Fibroblast of peridontal ligament (primary cell): ENCODE results near the gene RBM19.

Source experiments
- DNase-seq: peaks from one replicate; pipeline ENCODE4 v3.0.0-alpha.2; 2010; ENCODE audit errors: extremely low read depth

RBM19 gene

GRCh38 chr12:113990250-113991223 lies 24.4 kb upstream of the RBM19 start:
- no peak for DNase-seq

DNA sequence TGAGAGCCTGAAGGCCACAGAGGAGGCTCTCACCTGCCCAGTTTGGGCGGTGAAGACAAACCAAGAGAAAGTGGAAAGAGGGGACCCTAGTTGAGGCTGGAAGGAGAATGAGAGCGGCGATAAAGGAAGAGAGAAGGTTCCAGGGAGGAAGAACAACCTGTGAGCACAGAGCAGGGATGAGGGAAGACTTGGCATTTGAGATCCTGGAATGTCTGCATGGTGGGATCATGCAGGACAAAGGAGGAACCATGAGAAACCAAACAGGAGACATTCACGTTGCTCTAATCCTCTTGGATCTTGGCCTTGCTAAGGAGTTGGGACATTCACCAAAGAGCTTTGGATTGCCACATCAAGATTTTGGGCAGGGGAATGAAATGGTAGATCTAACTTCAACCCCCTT lies 22.9 kb upstream of the RBM19 start:
- DNase-seq: no peak

DNA sequence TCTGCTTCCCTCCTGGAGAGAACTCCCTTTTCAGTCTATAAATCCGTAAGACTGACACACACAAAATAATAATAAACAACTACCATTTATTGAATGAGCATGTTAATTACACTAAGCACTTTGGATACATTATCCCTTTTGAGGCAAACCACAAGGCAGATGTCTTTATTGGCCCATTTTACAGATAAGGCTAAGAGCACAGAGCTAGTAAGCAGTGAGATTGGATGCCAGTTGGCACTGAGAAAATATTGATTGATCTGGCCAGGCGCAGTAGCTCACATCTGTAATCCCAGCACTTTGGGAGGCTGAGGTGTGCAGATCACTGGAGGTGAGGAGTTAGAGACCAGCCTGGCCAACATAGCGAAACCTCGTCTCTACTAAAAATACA lies 21.9 kb upstream of the RBM19 start:
- no peak for DNase-seq

GRCh38 chr12:113987261-113988063 lies 21.3 kb upstream of the RBM19 start:
- no peak for DNase-seq

DNA sequence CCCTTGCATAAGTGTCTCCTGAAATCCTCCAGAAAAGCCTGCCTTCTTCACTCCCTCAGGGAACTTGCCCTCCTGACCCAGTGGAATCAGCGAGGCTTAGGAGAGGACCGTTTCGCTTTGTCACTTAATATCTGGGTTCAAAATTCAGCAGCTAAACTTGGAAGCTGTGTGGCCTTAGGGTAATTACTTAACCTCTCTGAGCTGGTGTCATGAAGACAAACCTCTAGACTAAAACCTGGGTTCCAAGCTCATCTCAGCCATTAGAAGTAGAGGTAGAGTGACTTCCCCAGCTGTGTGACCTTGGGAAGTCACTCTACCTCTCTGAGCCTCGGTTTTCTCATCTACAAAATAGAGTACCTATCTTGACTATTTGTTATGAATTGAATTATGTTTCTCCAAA lies 18.3 kb upstream of the RBM19 start:
- DNase-seq: no peak

DNA sequence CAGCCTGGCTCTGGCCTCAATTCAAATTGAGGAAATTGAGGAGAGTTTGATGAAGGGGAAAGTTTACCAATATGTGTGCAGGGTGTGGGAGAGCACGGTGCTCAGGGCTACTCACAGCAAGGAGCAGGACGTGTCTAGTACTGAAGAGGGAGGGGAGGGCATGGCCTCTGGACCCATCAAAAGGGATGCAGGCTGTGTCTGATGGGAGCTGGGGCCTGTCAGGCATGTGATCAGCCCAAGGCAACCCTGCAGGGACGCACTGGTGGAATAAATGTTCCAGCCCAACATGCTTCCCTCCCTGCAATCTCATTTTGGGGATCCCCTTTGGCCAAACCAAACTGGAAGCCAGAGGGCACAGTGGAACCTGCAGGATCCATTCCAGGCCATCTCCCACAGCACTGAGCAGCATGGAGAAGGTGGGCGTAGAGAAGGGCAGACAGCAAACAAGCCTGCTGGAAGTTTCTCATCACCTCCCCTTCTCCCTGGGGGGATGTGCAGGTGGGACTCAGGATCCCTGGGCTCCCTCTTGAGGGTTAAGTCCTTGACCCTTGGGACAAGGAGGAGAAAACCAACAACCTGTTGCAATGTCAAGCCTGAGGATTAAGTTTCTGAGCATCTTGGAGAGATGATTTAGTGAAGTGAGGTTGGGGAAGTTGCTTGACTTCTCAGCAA lies 17.8 kb upstream of the RBM19 start:
- DNase-seq: no peak

- no peak for DNase-seq
These were observed 17.1 kb upstream of the RBM19 start for GRCh38 chr12:113983265-113983664.

DNA sequence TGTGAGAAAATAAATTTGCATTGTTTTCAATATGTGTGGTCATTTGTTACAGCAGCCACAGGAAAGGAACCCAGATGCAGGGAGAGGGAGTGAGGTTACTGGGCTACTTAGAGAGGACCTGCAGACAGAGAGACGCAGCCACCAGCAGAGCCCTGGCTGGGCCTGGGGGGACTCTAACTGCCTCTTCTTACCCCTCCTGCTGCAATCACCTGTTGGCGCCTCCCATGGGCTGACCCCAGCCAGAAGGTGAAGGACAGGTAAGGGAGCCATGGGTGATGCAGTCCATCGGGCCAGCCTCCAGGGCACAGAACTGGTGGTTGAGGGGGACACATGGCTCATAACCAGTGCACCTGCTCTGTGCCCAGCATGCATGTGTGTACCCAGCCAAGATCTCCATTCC lies 15.8 kb upstream of the RBM19 start:
- no peak for DNase-seq

GRCh38 chr12:113980537-113981337 lies 14.6 kb upstream of the RBM19 start:
- peak; percentile 81 for DNase-seq

DNA sequence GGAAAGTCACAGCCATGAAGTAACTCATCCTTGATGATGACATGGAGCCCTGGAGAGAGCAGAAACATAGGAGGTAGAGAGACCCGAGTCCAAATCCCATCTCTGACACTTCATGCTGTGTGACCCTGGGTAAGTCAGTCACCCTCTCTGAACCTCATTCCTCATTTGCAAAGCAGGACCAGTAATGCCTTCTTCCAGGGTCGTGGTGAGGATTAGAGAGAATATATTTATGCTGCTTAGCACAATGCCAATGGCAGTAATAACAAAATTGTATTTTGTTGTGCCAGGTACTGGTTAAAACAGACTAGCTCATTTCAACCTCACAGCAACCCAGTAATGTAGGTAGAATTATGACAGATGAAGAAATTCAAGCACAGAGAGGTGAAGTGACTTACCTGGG lies 13.9 kb upstream of the RBM19 start:
- no peak for DNase-seq

DNA sequence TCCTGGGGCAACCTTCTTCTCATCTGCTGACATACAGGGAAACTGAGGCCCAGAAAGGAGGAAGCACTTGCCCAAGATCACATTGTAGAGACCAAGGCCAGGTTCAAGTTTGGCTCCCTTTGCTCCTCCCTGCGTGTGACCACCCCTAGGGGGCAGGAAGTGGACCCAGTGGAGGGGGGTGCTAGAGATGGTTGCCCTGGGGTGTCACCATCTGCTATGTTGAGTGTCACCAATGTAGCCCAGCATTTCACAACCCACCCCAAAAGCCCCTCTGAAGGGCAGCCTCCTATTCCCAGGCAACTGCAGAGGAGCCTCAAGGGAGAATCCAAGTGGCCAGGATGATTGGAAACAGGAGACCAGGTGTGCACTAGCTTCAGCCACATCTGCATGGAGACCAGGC lies 12.0 kb upstream of the RBM19 start:
- DNase-seq: no peak

DNA sequence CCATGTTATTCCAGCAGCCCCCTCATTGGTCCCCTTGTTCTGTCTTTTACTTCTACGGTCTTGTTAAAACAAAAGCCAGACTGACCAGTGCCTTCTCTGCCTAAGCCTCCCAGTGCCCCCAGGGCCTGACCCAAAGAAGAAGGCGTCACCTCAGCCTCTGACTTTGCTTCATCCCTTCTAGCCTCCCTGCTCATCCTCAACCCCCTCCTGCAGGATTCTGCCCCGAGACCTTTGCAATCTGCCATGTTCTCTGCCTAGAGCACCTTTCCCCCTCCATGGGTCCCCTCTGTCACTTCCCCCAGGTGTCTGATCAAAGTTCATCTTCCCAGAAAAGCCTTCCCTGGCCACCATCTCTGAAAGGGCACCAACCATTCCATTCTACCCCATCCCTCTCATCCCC lies 7.9 kb upstream of the RBM19 start:
- DNase-seq: no peak

DNA sequence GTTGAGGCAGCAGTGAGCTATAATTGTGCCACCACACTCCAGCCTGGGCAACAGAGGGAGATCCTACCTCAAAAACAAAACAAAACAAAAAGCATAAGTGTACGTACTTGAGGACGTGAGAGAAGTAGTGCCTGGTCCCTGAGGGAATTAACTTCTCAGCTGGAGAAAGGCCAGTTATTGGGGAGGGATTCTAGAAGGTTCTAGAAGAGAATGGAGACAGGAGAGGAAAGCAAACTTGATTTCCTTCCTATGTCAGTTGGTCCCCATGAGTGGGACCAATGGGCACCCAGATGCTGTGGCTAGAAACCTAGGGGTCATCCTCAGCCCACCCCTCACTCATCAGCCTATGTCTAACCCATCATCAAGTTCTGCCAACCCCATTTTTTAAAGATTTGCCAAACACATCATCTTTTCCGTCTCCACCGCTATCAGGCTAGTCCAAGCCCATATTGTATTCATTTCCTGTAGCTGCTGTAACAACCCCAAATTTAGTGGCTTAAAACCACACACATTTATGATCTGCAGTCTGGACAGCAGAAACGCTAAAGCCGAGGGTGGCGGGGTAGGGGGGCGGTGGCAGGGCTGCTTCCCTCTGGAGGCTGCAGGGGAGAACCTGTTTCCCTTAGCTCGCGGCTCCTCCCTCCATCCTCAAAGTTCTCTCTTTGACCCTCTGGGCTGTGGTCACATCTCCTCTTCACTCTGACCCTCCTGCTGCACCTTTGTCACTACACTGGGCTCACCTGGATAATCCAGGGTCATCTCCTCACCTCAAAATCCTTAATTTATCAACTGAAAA lies 7.2 kb upstream of the RBM19 start:
- no peak for DNase-seq

DNA sequence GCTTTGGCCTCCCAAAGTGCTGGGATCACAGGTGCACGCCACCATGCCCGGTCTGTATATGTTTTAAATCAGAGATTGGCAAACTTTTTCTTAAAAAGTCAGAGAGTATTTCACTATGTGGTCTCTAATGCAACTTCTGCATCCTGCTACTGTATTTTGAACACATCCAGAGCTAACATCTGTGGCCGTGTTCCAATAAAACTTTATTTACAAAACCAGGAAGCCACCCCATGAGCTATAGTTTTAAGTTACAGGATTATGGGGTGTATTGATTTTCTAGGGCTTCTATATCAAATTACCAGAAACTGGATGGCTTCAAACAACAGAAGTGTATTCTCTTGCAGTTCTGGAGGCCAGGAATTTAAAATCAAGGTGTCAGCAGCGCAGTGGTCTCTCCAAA lies 5.3 kb upstream of the RBM19 start:
- no peak for DNase-seq

DNA sequence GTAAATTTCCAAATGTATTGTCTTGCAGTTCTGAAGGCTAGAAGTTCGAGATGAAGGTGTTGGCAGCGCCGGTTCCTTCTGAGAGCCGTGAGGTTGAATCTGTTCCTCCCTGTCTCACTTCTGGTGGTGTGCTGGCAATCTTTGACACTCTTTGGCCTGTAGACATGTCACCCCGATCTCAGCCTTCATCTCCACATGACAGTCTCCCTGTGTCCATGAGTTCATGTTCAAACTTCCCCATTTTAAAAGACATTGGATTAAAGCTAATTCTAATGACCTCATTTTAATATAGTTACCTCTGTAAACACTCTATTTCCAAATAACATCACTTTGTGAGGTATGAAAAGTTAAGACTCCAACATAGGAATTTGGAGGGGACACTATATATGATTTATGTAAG lies 4.1 kb upstream of the RBM19 start:
- no peak for DNase-seq

GRCh38 chr12:113967368-113967767 lies 1.2 kb upstream of the RBM19 start:
- DNase-seq: no peak

DNA sequence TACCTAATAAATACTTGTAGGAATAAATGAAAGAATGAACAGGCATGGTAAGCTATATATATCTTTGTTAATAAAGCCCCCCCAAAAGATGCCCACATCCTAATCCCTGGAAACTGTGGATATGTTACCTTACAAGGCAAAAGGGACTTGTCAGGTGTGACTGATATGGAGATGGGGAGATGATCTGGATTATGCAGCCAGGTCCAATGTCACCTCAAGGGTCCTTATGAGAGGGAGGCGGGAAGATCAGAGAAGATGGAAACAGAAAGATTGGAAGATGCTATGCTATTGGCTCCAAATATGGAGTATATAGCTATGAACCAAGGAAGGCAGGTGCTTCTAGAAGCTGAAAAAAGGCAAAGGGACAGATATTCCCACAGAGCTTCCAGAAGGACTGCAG lies 3.4 kb downstream of the RBM19 start:
- no peak for DNase-seq

GRCh38 chr12:113961921-113962710 lies 4.0 kb downstream of the RBM19 start:
- DNase-seq: peak; percentile 15

DNA sequence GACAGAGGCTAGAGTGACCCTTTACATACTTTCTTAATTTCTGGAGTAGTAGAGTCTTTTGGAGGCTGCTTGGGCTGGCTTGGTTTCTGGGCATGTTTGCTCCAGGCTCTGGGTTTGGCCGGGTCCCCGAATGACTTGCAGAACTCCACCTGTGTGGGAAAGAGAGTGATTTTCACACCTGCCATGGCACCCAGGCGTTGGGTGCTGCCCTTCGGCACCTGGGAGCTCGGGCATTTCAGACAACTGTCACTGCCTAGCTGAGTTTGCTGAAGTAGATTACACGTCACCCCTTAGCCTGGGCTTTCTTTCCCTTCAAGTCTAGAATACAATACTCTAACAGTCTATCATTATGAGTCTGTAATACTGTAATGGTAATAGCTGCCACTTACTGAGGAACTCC lies 6.1 kb downstream of the RBM19 start:
- no peak for DNase-seq

DNA sequence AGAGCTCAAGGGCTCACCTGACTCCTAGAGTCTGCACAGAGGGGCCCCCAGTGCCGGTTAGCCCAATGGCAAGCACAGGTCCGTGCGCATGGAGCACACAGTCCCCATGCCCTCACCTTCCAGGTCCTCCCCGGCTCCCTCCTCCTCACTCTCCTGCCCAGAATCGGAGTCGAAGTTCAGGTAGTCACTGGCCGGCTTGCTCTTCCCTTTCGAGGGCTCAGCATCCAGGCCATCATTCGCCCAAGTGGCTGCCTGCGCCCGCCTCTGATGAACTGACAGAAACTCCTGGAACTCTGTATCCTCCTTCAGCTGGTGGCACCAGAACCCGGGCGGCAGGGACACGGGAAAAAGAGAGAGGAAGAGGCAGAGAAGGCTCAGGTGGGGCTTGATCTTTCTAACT lies 7.0 kb downstream of the RBM19 start:
- DNase-seq: no peak
